Activated naive CD8-positive, alpha-beta T cell treated with anti-CD3 and anti-CD28 coated beads for 36 hours (primary cell): ENCODE data around the gene ITGB7. TPM values are rescaled to one million over a fixed set of nuclear protein-coding genes. Genes with fewer than 3 reads are reported as not detected.
"Not testable (repeated sequence)": the region's sequence is repeated elsewhere in the genome, so short reads cannot be mapped to it uniquely, and the experiment has no call there.

Experiments used
- DNase-seq: peaks from one replicate; pipeline ENCODE4 v3.0.0; 2021
- H3K27ac Mint-ChIP-seq: one replicate; pipeline ENCODE4 v1.8.0; 2022; ENCODE audit warnings: mild to moderate bottlenecking, moderate library complexity, mixed read lengths
- H3K27me3 Mint-ChIP-seq: one replicate; pipeline ENCODE4 v1.8.0; 2022; ENCODE audit warnings: mild to moderate bottlenecking, mixed read lengths
- H3K36me3 Mint-ChIP-seq: one replicate; pipeline ENCODE4 v1.8.0; 2021; ENCODE audit warnings: mild to moderate bottlenecking, mixed read lengths
- H3K4me1 Mint-ChIP-seq: one replicate; pipeline ENCODE4 v1.8.0; 2021; ENCODE audit warnings: mixed read lengths
- H3K4me3 Mint-ChIP-seq: one replicate; pipeline ENCODE4 v1.8.0; 2022; ENCODE audit warnings: mild to moderate bottlenecking, moderate library complexity, mixed read lengths
- H3K9me3 Mint-ChIP-seq: one replicate; pipeline ENCODE4 v1.8.0; 2022; ENCODE audit warnings: mixed read lengths
- total RNA-seq, 2 experiments: library from RNA; stranded (reverse); gene quantifications; one replicate each; pipeline ENCODE4 v1.2.3, GENCODE V29; 2021

ITGB7 gene
- total RNA-seq, 2 experiments from 2014 or later = 102 to 105 TPM

- H3K27me3 Mint-ChIP-seq = no peaks in the 10 kb centered on the region
- no peak overlapping the region for H3K27ac Mint-ChIP-seq
- no peak for DNase-seq
- H3K9me3 Mint-ChIP-seq = no peaks in the 10 kb centered on the region
- no peak overlapping the region for H3K4me3 Mint-ChIP-seq
- H3K36me3 Mint-ChIP-seq = no peaks in the 10 kb centered on the region
- peaks cover 7% of the 10 kb centered on the region for H3K4me1 Mint-ChIP-seq
Observed at GRCh38 chr12:53170876-53171724, 36.0 kb downstream of the ITGB7 start.

- Mint-ChIP-seq H3K4me1 (peaks cover 5% of the 10 kb centered on the region), H3K27me3 (no peaks in the 10 kb centered on the region), H3K4me3 (no peak overlapping the region), H3K27ac (no peak overlapping the region), H3K9me3 (no peaks in the 10 kb centered on the region), H3K36me3 (no peaks in the 10 kb centered on the region)
- no peak for DNase-seq
Observed at GRCh38 chr12:53170215-53170614, 36.8 kb downstream of the ITGB7 start.

GRCh38 chr12:53169644-53170043 lies 37.4 kb downstream of the ITGB7 start:
- H3K27ac Mint-ChIP-seq = no peak overlapping the region
- DNase-seq = no peak
- no peak overlapping the region for H3K4me3 Mint-ChIP-seq
- no peaks in the 10 kb centered on the region for H3K27me3 Mint-ChIP-seq
- no peaks in the 10 kb centered on the region for H3K36me3 Mint-ChIP-seq
- peaks cover 3% of the 10 kb centered on the region for H3K4me1 Mint-ChIP-seq
- H3K9me3 Mint-ChIP-seq = no peaks in the 10 kb centered on the region

- Mint-ChIP-seq H3K4me3 (no peak overlapping the region), H3K27ac (no peak overlapping the region), H3K27me3 (no peaks in the 10 kb centered on the region), H3K4me1 (peaks cover 3% of the 10 kb centered on the region), H3K9me3 (no peaks in the 10 kb centered on the region), H3K36me3 (no peaks in the 10 kb centered on the region)
- DNase-seq = no peak
Observed at GRCh38 chr12:53166837-53167236, 40.2 kb downstream of the ITGB7 start.

GRCh38 chr12:53163008-53163407 lies 44.0 kb downstream of the ITGB7 start:
- not testable (repeated sequence) for H3K4me3 Mint-ChIP-seq, H3K9me3 Mint-ChIP-seq, H3K27ac Mint-ChIP-seq, H3K27me3 Mint-ChIP-seq, H3K36me3 Mint-ChIP-seq, H3K4me1 Mint-ChIP-seq, DNase-seq

- peaks cover 8% of the 10 kb centered on the region for H3K4me1 Mint-ChIP-seq
- H3K27ac Mint-ChIP-seq = no peak overlapping the region
- H3K9me3 Mint-ChIP-seq = no peaks in the 10 kb centered on the region
- DNase-seq = no peak
- no peak overlapping the region for H3K4me3 Mint-ChIP-seq
- H3K36me3 Mint-ChIP-seq = peaks cover 2% of the 10 kb centered on the region
- no peaks in the 10 kb centered on the region for H3K27me3 Mint-ChIP-seq
Observed at GRCh38 chr12:53161119-53161911, 45.7 kb downstream of the ITGB7 start.

GRCh38 chr12:53160673-53161072 lies 46.4 kb downstream of the ITGB7 start:
- Mint-ChIP-seq H3K9me3 (no peaks in the 10 kb centered on the region), H3K4me1 (peaks cover 6% of the 10 kb centered on the region), H3K4me3 (no peak overlapping the region), H3K27ac (no peak overlapping the region), H3K36me3 (peaks cover 2% of the 10 kb centered on the region), H3K27me3 (no peaks in the 10 kb centered on the region)
- DNase-seq = no peak

- no peak overlapping the region for H3K4me3 Mint-ChIP-seq
- H3K27ac Mint-ChIP-seq = no peak overlapping the region
- no peaks in the 10 kb centered on the region for H3K27me3 Mint-ChIP-seq
- H3K4me1 Mint-ChIP-seq = peaks cover 6% of the 10 kb centered on the region
- H3K9me3 Mint-ChIP-seq = no peaks in the 10 kb centered on the region
- no peak for DNase-seq
- peaks cover 2% of the 10 kb centered on the region for H3K36me3 Mint-ChIP-seq
Observed at GRCh38 chr12:53160000-53160399, 47.1 kb downstream of the ITGB7 start.

- H3K4me3 Mint-ChIP-seq = peak overlapping the region; percentile 27
- peaks cover 2% of the 10 kb centered on the region for H3K36me3 Mint-ChIP-seq
- peak; percentile 87 for DNase-seq
- H3K27ac Mint-ChIP-seq = peak overlapping the region; percentile 75
- H3K4me1 Mint-ChIP-seq = peaks cover 6% of the 10 kb centered on the region
- H3K27me3 Mint-ChIP-seq = no peaks in the 10 kb centered on the region
- H3K9me3 Mint-ChIP-seq = no peaks in the 10 kb centered on the region
Observed at GRCh38 chr12:53159195-53159839, 47.7 kb downstream of the ITGB7 start.

GRCh38 chr12:53152390-53152789 lies 54.7 kb downstream of the ITGB7 start:
- Mint-ChIP-seq H3K4me1 (no peaks in the 10 kb centered on the region), H3K27ac (no peak overlapping the region), H3K9me3 (no peaks in the 10 kb centered on the region)

GRCh38 chr12:53151039-53151438 lies 56.0 kb downstream of the ITGB7 start:
- no peak overlapping the region for H3K27ac Mint-ChIP-seq
- no peaks in the 10 kb centered on the region for H3K4me1 Mint-ChIP-seq
- no peaks in the 10 kb centered on the region for H3K9me3 Mint-ChIP-seq
- no peaks in the 10 kb centered on the region for H3K27me3 Mint-ChIP-seq
- no peak overlapping the region for H3K4me3 Mint-ChIP-seq
- DNase-seq = no peak
- no peaks in the 10 kb centered on the region for H3K36me3 Mint-ChIP-seq

More at GRCh38 chr12:53152390-53152789, 54.7 kb downstream of the ITGB7 start:
- H3K27me3 Mint-ChIP-seq = no peaks in the 10 kb centered on the region
- no peak overlapping the region for H3K4me3 Mint-ChIP-seq
- DNase-seq = no peak
- H3K36me3 Mint-ChIP-seq = no peaks in the 10 kb centered on the region

GRCh38 chr12:53147653-53148052 lies 59.4 kb downstream of the ITGB7 start:
- H3K9me3 Mint-ChIP-seq = no peaks in the 10 kb centered on the region
- no peaks in the 10 kb centered on the region for H3K27me3 Mint-ChIP-seq
- H3K36me3 Mint-ChIP-seq = no peaks in the 10 kb centered on the region
- H3K4me3 Mint-ChIP-seq = no peak overlapping the region
- H3K4me1 Mint-ChIP-seq = no peaks in the 10 kb centered on the region
- H3K27ac Mint-ChIP-seq = no peak overlapping the region
- DNase-seq = no peak

GRCh38 chr12:53147181-53147580 lies 59.9 kb downstream of the ITGB7 start:
- no peak for DNase-seq
- no peak overlapping the region for H3K4me3 Mint-ChIP-seq
- no peaks in the 10 kb centered on the region for H3K27me3 Mint-ChIP-seq
- no peaks in the 10 kb centered on the region for H3K4me1 Mint-ChIP-seq
- H3K9me3 Mint-ChIP-seq = no peaks in the 10 kb centered on the region
- no peak overlapping the region for H3K27ac Mint-ChIP-seq
- H3K36me3 Mint-ChIP-seq = no peaks in the 10 kb centered on the region

GRCh38 chr12:53145383-53146260 lies 61.4 kb downstream of the ITGB7 start:
- Mint-ChIP-seq H3K9me3 (no peaks in the 10 kb centered on the region), H3K4me3 (no peak overlapping the region)

More at GRCh38 chr12:53145383-53146260, 61.4 kb downstream of the ITGB7 start:
- DNase-seq = no peak
- H3K36me3 Mint-ChIP-seq = no peaks in the 10 kb centered on the region
- no peak overlapping the region for H3K27ac Mint-ChIP-seq
- no peaks in the 10 kb centered on the region for H3K27me3 Mint-ChIP-seq
- no peaks in the 10 kb centered on the region for H3K4me1 Mint-ChIP-seq
